SK-N-SH (cell line): ENCODE results near the gene ZNF621. TPM values are rescaled to one million over a fixed set of nuclear protein-coding genes. Genes with fewer than 3 reads are reported as not detected.

Experiments
- CTCF ChIA-PET: fragments of 300-600, 350-600 bp; formaldehyde crosslinking; extraction: SDS; loops from one replicate; lab custom pipeline; 2021; lab: Yijun Ruan, JAX
- POLR2A ChIA-PET: fragments of 350-600 bp; sonication (Branson Sonifier 250); formaldehyde crosslinking; extraction: SDS; loops from one replicate; lab custom pipeline; 2020; ENCODE audit warnings: antibody characterized with exemption, inconsistent platforms; lab: Yijun Ruan, JAX
- DNase-seq: peaks from one replicate; pipeline ENCODE4 v3.0.0; 2012
- H2AFZ ChIP-seq: fragments of 200-600 bp; sonication (generic); 2 replicates; pipeline ENCODE4 v1.8.1; 2016; ENCODE audit warnings: antibody characterized with exemption, mild to moderate bottlenecking, low read depth
- H3F3A ChIP-seq: fragments of 200-600 bp; sonication (generic); replicated peaks from 2 replicates; pipeline ENCODE3; 2016; ENCODE audit warnings: antibody characterized with exemption, mild to moderate bottlenecking; ENCODE audit not compliant: insufficient read depth
- H3K27ac ChIP-seq, 2 experiments: fragments of 200-500 bp in 1 of 2; fragments of 200-600 bp in 1 of 2; sonication (Bioruptor generic) in 1 of 2; sonication (generic), shearing (Covaris generic) in 1 of 2; 2 replicates each; pipeline versions ENCODE4 v1.5.1 to v1.6.1; 2014 to 2016; ENCODE audit warnings: low read depth in 2 of 2, inconsistent platforms in 1 of 2, low read length in 1 of 2, mild to moderate bottlenecking in 1 of 2, mixed read lengths in 1 of 2
- H3K27me3 ChIP-seq: fragments of 200-600 bp; sonication (generic), shearing (Covaris generic); 2 replicates; pipeline ENCODE4 v1.6.1; 2016; ENCODE audit warnings: mixed run types; ENCODE audit not compliant: insufficient read depth
- H3K36me3 ChIP-seq, 2 experiments: fragments of 200-500 bp in 1 of 2; fragments of 200-600 bp in 1 of 2; sonication (Bioruptor generic) in 1 of 2; sonication (generic) in 1 of 2; replicated peaks in 1 of 2; 2 replicates each; pipeline versions ENCODE3 to v1.5.1; 2014 to 2016; ENCODE audit warnings: low read length in 1 of 2, mild to moderate bottlenecking in 1 of 2; ENCODE audit not compliant: insufficient read depth in 2 of 2, control insufficient read depth in 1 of 2
- H3K4me1 ChIP-seq, 2 experiments: fragments of 200-500 bp in 1 of 2; fragments of 200-600 bp in 1 of 2; sonication (Bioruptor generic) in 1 of 2; sonication (generic), shearing (Covaris generic) in 1 of 2; 2 replicates each; pipeline versions ENCODE4 v1.5.1 to v1.6.1; 2014 to 2016; ENCODE audit warnings: low read depth in 1 of 2, low read length in 1 of 2, mixed run types in 1 of 2; ENCODE audit not compliant: insufficient read depth in 2 of 2, control insufficient read depth in 1 of 2
- H3K4me2 ChIP-seq: fragments of 200-600 bp; sonication (generic), shearing (Covaris generic); 2 replicates; pipeline ENCODE4 v1.6.1; 2017; ENCODE audit warnings: mixed run types
- H3K4me3 ChIP-seq, 2 experiments: fragments of 200-500 bp in 1 of 2; fragments of 200-600 bp in 1 of 2; sonication (Bioruptor generic) in 1 of 2; sonication (generic), shearing (Covaris generic) in 1 of 2; 2 replicates each; pipeline versions ENCODE4 v1.5.1 to v1.8.1; 2014 to 2016; ENCODE audit warnings: low read depth in 2 of 2, inconsistent platforms in 1 of 2, low read length in 1 of 2, mild to moderate bottlenecking in 1 of 2, mixed read lengths in 1 of 2, moderate library complexity in 1 of 2
- H3K79me2 ChIP-seq: fragments of 200-600 bp; sonication (generic); 2 replicates; pipeline ENCODE4 v1.8.1; 2017; ENCODE audit warnings: mild to moderate bottlenecking; ENCODE audit not compliant: insufficient read depth
- H3K9ac ChIP-seq: fragments of 200-600 bp; sonication (generic); 2 replicates; pipeline ENCODE4 v1.6.1; 2017; ENCODE audit warnings: mixed run types
- H3K9me2 ChIP-seq: fragments of 200-600 bp; sonication (generic); 2 replicates; pipeline ENCODE4 v1.6.1; 2017; ENCODE audit warnings: mixed run types
- H3K9me3 ChIP-seq: fragments of 200-600 bp; sonication (generic); 2 replicates; pipeline ENCODE4 v1.6.1; 2017; ENCODE audit warnings: mixed run types, mild to moderate bottlenecking, moderate library complexity
- H4K20me1 ChIP-seq: fragments of 200-600 bp; sonication (generic); 2 replicates; pipeline ENCODE4 v1.6.1; 2017; ENCODE audit warnings: mild to moderate bottlenecking, mixed run types; ENCODE audit not compliant: insufficient read depth
- CHD2 ChIP-seq: fragments of 150-350 bp; IDR thresholded peaks from 2 replicates; pipeline ENCODE4 v1.6.1; 2018; ENCODE audit warnings: low read length; ENCODE audit not compliant: partially characterized antibody
- ELF1 ChIP-seq: IDR thresholded peaks from 2 replicates; pipeline ENCODE4 v1.4.0; 2012
- EP300 ChIP-seq, 2 experiments: IDR thresholded peaks; 2 replicates each; pipeline versions ENCODE4 v1.4.0 to v1.6.1; 2012; ENCODE audit warnings: borderline replicate concordance in 1 of 2, low read depth in 1 of 2, low read length in 1 of 2
- FOXJ3 ChIP-seq: sonication (generic); formaldehyde crosslinking; IDR thresholded peaks from 2 replicates; pipeline ENCODE4 v1.5.1; 2020; ENCODE audit warnings: mild to moderate bottlenecking, missing genetic modification reagents
- JUND ChIP-seq: IDR thresholded peaks from 2 replicates; pipeline ENCODE4 v1.4.0; 2012
- MAX ChIP-seq: IDR thresholded peaks from 2 replicates; pipeline ENCODE4 v1.4.0; 2012; ENCODE audit warnings: low read depth
- MEF2A ChIP-seq: IDR thresholded peaks from 2 replicates; pipeline ENCODE4 v1.4.0; 2012; ENCODE audit warnings: low read depth, borderline replicate concordance
- NRF1 ChIP-seq: IDR thresholded peaks from 2 replicates; pipeline ENCODE4 v1.6.1; 2012; ENCODE audit warnings: low read depth, mild to moderate bottlenecking, low read length
- POLR2AphosphoS5 ChIP-seq: IDR thresholded peaks from 2 replicates; pipeline ENCODE4 v1.6.1; 2012; ENCODE audit warnings: low read depth, low read length
- REST ChIP-seq: IDR thresholded peaks from 2 replicates; pipeline ENCODE4 v1.6.1; 2012; ENCODE audit warnings: mild to moderate bottlenecking, low read depth, low read length, moderate library complexity
- RXRA ChIP-seq: IDR thresholded peaks from 2 replicates; pipeline ENCODE4 v1.4.0; 2012; ENCODE audit warnings: low read depth, mild to moderate bottlenecking, borderline replicate concordance
- TAF1 ChIP-seq: IDR thresholded peaks from 2 replicates; pipeline ENCODE4 v1.6.1; 2012; ENCODE audit warnings: low read depth, mild to moderate bottlenecking, low read length, moderate library complexity, borderline replicate concordance
- TEAD4 ChIP-seq: IDR thresholded peaks from 2 replicates; pipeline ENCODE4 v1.4.0; 2012; ENCODE audit warnings: mild to moderate bottlenecking, borderline replicate concordance; ENCODE audit not compliant: insufficient read depth
- USF1 ChIP-seq: IDR thresholded peaks from 2 replicates; pipeline ENCODE4 v1.4.0; 2012; ENCODE audit warnings: low read depth, borderline replicate concordance
- YY1 ChIP-seq: IDR thresholded peaks from 2 replicates; pipeline ENCODE4 v1.4.0; 2012; ENCODE audit warnings: low read depth, mild to moderate bottlenecking
- ZBTB33 ChIP-seq: IDR thresholded peaks from 2 replicates; pipeline ENCODE4 v1.4.0; 2012; ENCODE audit warnings: low read depth, borderline replicate concordance
- WGBS: methylation state at CpG from one replicate; pipeline ENCODE4 v1.1.6; 2017; ENCODE audit warnings: low lambda C conversion rate; 5-methylcytosine and 5-hydroxymethylcytosine counted together
- polyA plus RNA-seq, 3 experiments: library from polyadenylated mRNA; depleted of rRNA; stranded (reverse); fragments of >200 nt; gene quantifications; 2 replicates each; pipeline ENCODE4 v1.2.3, GENCODE V29; 2012
- TF ChIP-seq, protein P1 (sequence below): fragments of 150-350 bp; IDR thresholded peaks from 2 replicates; pipeline ENCODE4 v1.6.1; 2017; ENCODE audit warnings: antibody characterized with exemption, low read length, low read depth, borderline replicate concordance
- TF ChIP-seq, protein P2 (sequence below): IDR thresholded peaks from 2 replicates; pipeline ENCODE4; 2012

ZNF621 gene
- polyA plus RNA-seq, 1 of the 3 experiments (the other 2 are of a cell fraction), result 10.3 TPM

- TF ChIP-seq MAX, result no peak
- no peak for TF ChIP-seq TAF1
- no peak for TF ChIP-seq ELF1
Measured at GRCh38 chr3:40566694-40567093, 41.9 kb downstream of the ZNF621 start (continued).

DNA sequence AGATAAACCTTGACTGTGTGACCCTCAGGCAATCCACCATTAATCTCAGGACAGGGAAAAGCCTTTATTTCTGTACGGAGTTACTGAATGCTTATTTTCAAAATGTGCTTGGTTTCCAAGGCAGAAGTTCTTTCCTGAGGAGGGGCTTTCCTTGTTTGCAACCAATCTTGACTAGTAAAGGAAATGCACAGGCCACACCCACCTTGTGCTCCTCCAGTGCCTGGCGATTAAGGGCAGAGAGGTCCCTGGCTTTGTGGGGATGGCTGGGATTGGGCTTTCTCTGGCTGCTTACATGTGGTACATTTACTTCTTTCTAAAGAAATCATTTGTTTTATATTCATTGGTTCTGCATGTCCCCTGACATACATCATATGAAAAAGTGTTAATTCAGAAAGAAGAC is 47.8 kb downstream of the ZNF621 start:
- Histone ChIP-seq H3K27me3 (no peaks in the 10 kb centered on the region), H3K9me3 (no peaks in the 10 kb centered on the region), H3K36me3 (no peaks in the 10 kb centered on the region), H3K9ac (no peak overlapping the region), H3K79me2 (no peaks in the 10 kb centered on the region), H2AFZ (no peak overlapping the region), H3F3A (no peaks in the 10 kb centered on the region), H3K27ac (no peak overlapping the region), H4K20me1 (no peaks in the 10 kb centered on the region), H3K4me1 (no peaks in the 10 kb centered on the region), H3K9me2 (no peaks in the 10 kb centered on the region), H3K4me2 (no peak overlapping the region), H3K4me3 (no peak overlapping the region)
- no peak for DNase-seq
- no peak for TF ChIP-seq ZBTB33
- no peak for TF ChIP-seq RXRA
- TF ChIP-seq, protein P1, sequence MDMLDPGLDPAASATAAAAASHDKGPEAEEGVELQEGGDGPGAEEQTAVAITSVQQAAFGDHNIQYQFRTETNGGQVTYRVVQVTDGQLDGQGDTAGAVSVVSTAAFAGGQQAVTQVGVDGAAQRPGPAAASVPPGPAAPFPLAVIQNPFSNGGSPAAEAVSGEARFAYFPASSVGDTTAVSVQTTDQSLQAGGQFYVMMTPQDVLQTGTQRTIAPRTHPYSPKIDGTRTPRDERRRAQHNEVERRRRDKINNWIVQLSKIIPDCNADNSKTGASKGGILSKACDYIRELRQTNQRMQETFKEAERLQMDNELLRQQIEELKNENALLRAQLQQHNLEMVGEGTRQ, result no peak
- TF ChIP-seq TEAD4, result no peak
- TF ChIP-seq, protein P2, sequence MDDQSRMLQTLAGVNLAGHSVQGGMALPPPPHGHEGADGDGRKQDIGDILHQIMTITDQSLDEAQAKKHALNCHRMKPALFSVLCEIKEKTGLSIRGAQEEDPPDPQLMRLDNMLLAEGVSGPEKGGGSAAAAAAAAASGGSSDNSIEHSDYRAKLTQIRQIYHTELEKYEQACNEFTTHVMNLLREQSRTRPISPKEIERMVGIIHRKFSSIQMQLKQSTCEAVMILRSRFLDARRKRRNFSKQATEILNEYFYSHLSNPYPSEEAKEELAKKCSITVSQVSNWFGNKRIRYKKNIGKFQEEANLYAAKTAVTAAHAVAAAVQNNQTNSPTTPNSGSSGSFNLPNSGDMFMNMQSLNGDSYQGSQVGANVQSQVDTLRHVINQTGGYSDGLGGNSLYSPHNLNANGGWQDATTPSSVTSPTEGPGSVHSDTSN, result no peak
- no peak for TF ChIP-seq YY1
- TF ChIP-seq CHD2, result no peak
- TF ChIP-seq MEF2A, result no peak
- ChIA-PET POLR2A (no interaction called here), CTCF (no interaction called here)
- WGBS, result 50% methylated on average over 2 of the region's 2 CpGs

DNA sequence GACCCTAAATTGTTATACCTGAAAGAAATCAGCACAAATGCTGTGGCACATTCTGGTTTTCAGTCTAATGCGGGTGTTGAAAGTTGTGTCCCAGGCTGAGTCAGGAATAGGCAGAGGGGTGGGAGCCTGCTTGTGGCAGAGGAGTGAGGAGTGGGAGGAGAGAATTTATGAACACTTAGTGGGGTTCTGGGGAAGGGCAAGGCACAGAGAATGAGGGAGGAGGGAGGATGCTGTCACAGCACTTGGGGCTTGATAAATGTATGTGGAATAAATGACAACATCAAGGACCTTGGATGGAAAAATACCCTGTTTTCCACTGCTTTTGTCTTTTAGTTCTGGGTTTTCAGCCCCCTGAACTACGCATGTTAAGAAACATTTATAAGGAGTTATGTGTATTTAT is 49.3 kb downstream of the ZNF621 start:
- Histone ChIP-seq H3K9me2 (no peaks in the 10 kb centered on the region), H3F3A (no peaks in the 10 kb centered on the region), H3K79me2 (no peaks in the 10 kb centered on the region), H3K4me3 (no peak overlapping the region), H4K20me1 (no peaks in the 10 kb centered on the region), H3K4me2 (no peak overlapping the region), H3K27me3 (no peaks in the 10 kb centered on the region), H3K9ac (no peak overlapping the region), H3K4me1 (no peaks in the 10 kb centered on the region), H3K27ac (no peak overlapping the region), H3K36me3 (no peaks in the 10 kb centered on the region), H2AFZ (no peak overlapping the region), H3K9me3 (no peaks in the 10 kb centered on the region)
- ChIA-PET POLR2A (no interaction called here), CTCF (no interaction called here)
- WGBS, result 76% methylated on average over 2 of the region's 2 CpGs
- no peak for DNase-seq
- TF ChIP-seq POLR2AphosphoS5, result no peak
- TF ChIP-seq REST, result no peak
- no peak for TF ChIP-seq FOXJ3 (CRISPR knock-in tag)
- no peak for TF ChIP-seq CHD2
- TF ChIP-seq USF1, result no peak
- TF ChIP-seq EP300 (IDR thresholded peaks at IDR 0.05; ENCODE audit: borderline replicate concordance in 1 of 2, low read depth in 1 of 2, low read length in 1 of 2), result no peak
- TF ChIP-seq TEAD4, result no peak
- TF ChIP-seq NRF1, result no peak
- TF ChIP-seq YY1, result no peak
- no peak for TF ChIP-seq TAF1
- no peak for TF ChIP-seq JUND
